Duodenal mucosa (tissue), 2 donors: Measurements from ENCODE around the gene IRAK2.
"Not testable (repeated sequence)": the region's sequence is repeated elsewhere in the genome, so short reads cannot be mapped to it uniquely, and the experiment has no call there.

ENCODE experiments used
- H3K27ac ChIP-seq: one replicate; pipeline ENCODE4 v1.7.0; 2013; ENCODE audit warnings: low read depth, low read length
- H3K27me3 ChIP-seq, 2 donors: one replicate each; pipeline ENCODE4 v1.7.0; 2013; ENCODE audit warnings: low read length in 2 of 2, control low read depth in 1 of 2; ENCODE audit not compliant: insufficient read depth in 2 of 2, control insufficient read depth in 1 of 2
- H3K36me3 ChIP-seq, 2 donors: one replicate each; pipeline ENCODE4 v1.7.0; 2013; ENCODE audit warnings: low read length in 2 of 2, control low read depth in 1 of 2; ENCODE audit not compliant: insufficient read depth in 2 of 2, control insufficient read depth in 1 of 2
- H3K4me1 ChIP-seq, 2 donors: one replicate each; pipeline ENCODE4 v1.7.0; 2013; ENCODE audit warnings: low read length in 2 of 2, control low read depth in 1 of 2; ENCODE audit not compliant: insufficient read depth in 2 of 2, control insufficient read depth in 1 of 2
- H3K4me3 ChIP-seq, 2 donors: one replicate each; pipeline ENCODE4 v1.7.0; 2013; ENCODE audit warnings: low read length in 2 of 2, low read depth in 1 of 2
- H3K9ac ChIP-seq, 2 donors: one replicate each; pipeline ENCODE4 v1.7.0; 2013; ENCODE audit warnings: low read length in 2 of 2, low read depth in 1 of 2
- H3K9me3 ChIP-seq, 2 donors: one replicate each; pipeline ENCODE4 v1.7.0; 2013; ENCODE audit warnings: low read length in 2 of 2, control low read depth in 1 of 2; ENCODE audit not compliant: control insufficient read depth in 1 of 2

Gene IRAK2

GRCh38 chr3:10266936-10267335, 102.2 kb downstream of the IRAK2 start:
- not testable (repeated sequence) for H3K4me3 ChIP-seq, H3K9ac ChIP-seq, H3K9me3 ChIP-seq, H3K4me1 ChIP-seq, H3K27ac ChIP-seq, H3K27me3 ChIP-seq
- H3K36me3 ChIP-seq, result peaks cover 26 to 67% of the 10 kb centered on the region in 2 donors

DNA sequence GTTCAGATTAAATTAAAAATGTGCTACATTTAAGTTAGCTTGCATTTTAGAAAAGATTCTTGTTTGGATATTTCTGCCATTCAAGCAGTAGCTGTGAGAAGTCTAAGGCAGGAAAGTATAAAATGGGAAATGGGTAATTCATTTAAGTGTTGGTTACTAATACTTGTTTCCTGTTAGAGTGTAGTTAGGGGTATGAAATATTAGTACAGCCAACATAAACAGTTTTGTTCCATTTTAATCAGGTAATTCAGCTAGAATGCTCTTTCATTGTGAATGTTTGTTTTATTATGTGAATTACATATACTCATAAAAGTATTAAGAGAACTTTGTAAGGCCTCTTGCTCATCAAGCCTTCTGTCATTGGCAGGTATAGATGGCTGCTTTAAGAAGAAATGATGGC, 103.4 kb downstream of the IRAK2 start:
- H3K9ac ChIP-seq, result no peak overlapping the region
- peaks cover 3 to 7% of the 10 kb centered on the region in 2 donors for H3K4me1 ChIP-seq
- no peak overlapping the region for H3K4me3 ChIP-seq
- H3K27ac ChIP-seq, result no peak overlapping the region
- H3K27me3 ChIP-seq, result no peaks in the 10 kb centered on the region
- peaks cover 26 to 62% of the 10 kb centered on the region in 2 donors for H3K36me3 ChIP-seq
- H3K9me3 ChIP-seq, result no peaks in the 10 kb centered on the region

GRCh38 chr3:10268930-10269329, 104.2 kb downstream of the IRAK2 start:
- Histone ChIP-seq H3K4me3 (no peak overlapping the region), H3K9me3 (no peaks in the 10 kb centered on the region), H3K4me1 (peaks cover 3 to 9% of the 10 kb centered on the region in 2 donors), H3K9ac (no peak overlapping the region), H3K27ac (no peak overlapping the region), H3K36me3 (peaks cover 23 to 54% of the 10 kb centered on the region in 2 donors), H3K27me3 (no peaks in the 10 kb centered on the region)

GRCh38 chr3:10269443-10269842, 104.7 kb downstream of the IRAK2 start:
- Histone ChIP-seq H3K36me3 (peaks cover 23 to 51% of the 10 kb centered on the region in 2 donors), H3K9ac (no peak overlapping the region), H3K27ac (no peak overlapping the region), H3K4me1 (peaks cover 0 to 9% of the 10 kb centered on the region in 2 donors), H3K27me3 (no peaks in the 10 kb centered on the region), H3K4me3 (no peak overlapping the region), H3K9me3 (no peaks in the 10 kb centered on the region)

DNA sequence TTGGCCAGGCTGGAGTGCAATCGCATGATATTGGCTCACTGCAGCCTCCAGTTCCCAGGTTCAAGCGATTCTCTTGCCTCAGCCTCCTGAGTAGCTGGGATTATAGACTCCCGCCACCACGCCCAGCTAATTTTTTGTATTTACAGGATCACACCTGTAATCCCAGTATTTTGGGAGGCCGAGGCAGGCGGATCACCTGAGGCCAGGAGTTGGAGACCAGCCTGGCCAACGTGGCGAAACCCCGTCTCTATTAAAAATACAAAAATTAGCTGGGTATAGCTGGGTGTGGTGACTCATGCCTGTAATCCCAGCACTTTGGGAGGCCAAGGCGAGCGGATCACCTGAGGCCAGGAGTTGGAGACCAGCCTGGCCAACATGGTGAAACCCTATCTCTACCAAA, 107.8 kb downstream of the IRAK2 start:
- not testable (repeated sequence) for H3K9me3 ChIP-seq, H3K9ac ChIP-seq, H3K27ac ChIP-seq, H3K4me1 ChIP-seq, H3K4me3 ChIP-seq, H3K27me3 ChIP-seq
- H3K36me3 ChIP-seq, result peaks cover 23 to 58% of the 10 kb centered on the region in 2 donors

DNA sequence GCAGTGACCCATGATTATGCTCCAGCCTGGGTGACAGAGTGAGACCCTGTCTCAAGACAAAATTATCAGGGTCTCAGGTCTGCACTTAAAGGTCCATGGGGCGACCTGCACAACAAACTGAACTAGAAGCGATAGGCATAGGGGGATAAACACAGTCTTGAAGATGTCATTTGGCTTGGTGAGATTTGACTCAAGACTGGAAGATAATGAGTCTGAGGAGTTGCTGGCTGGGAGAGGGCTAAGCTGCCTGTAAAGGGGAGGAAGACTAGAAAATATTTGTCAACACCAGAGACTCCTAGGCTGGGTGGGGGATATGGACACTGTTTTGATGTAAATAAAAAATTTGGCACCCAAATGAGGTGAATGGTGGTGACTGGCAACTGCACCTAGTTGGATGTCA, 108.3 kb downstream of the IRAK2 start:
- peaks cover 0 to 9% of the 10 kb centered on the region in 2 donors for H3K4me1 ChIP-seq
- peaks cover 27 to 63% of the 10 kb centered on the region in 2 donors for H3K36me3 ChIP-seq
- no peak overlapping the region for H3K9ac ChIP-seq
- H3K9me3 ChIP-seq, result no peaks in the 10 kb centered on the region
- no peak overlapping the region for H3K27ac ChIP-seq
- no peak overlapping the region for H3K4me3 ChIP-seq
- no peaks in the 10 kb centered on the region for H3K27me3 ChIP-seq

- H3K36me3 ChIP-seq, result peaks cover 34 to 64% of the 10 kb centered on the region in 2 donors
- H3K27ac ChIP-seq, result no peak overlapping the region
- no peaks in the 10 kb centered on the region for H3K9me3 ChIP-seq
- no peak overlapping the region for H3K9ac ChIP-seq
- H3K4me1 ChIP-seq, result peaks cover 0 to 9% of the 10 kb centered on the region in 2 donors
- no peaks in the 10 kb centered on the region for H3K27me3 ChIP-seq
- H3K4me3 ChIP-seq, result no peak overlapping the region
Observed at GRCh38 chr3:10273702-10274305, 109.1 kb downstream of the IRAK2 start.

DNA sequence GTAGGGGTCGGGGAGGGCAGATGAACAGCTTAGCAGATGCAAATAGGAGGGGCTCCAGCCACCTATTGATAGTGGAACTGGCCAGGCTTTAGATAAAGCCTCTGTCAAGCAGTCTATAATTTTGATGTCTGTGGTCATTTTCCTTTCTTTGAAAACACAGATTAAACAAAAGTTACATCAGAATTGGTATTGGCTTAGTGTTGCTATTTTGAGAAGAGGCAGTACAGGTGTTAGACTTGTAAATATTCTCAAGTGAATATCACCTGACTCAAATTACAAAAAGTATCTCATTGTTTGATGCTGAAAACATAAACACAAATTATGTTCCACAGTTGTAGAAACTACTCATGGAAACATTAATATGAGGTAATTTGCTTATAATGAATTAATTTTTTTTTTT, 109.9 kb downstream of the IRAK2 start:
- Histone ChIP-seq H3K9me3 (no peaks in the 10 kb centered on the region), H3K27me3 (no peaks in the 10 kb centered on the region), H3K4me3 (no peak overlapping the region), H3K36me3 (peaks cover 34 to 64% of the 10 kb centered on the region in 2 donors), H3K27ac (no peak overlapping the region), H3K4me1 (peaks cover 0 to 9% of the 10 kb centered on the region in 2 donors), H3K9ac (no peak overlapping the region)

DNA sequence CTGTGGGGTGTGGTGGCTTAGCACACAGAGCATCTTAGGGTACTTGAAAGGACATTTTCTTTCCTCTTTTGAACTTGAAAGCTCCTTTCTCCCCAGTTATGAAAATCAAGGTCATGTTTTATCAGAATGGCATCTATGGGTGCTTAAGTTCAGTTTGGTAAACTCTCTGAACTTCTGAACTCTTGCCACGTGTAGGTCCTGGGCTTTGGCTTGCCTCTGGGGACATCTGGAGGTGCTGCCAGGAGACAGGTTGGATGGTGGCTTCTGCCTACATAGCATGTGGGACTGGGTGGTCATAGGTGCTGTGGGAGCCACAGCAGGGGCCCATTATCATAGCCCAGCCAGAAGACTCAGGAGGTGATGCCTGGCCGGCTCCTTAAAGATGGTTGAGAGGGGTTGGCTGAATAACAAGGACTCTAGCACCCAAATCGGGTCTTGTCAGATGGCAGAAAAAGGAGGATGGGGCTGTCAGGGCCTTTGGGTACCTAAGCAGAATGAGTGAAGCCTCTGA, 112.5 kb downstream of the IRAK2 start:
- H3K4me3 ChIP-seq, result no peak overlapping the region
- no peak overlapping the region for H3K27ac ChIP-seq
- no peaks in the 10 kb centered on the region for H3K9me3 ChIP-seq
- no peaks in the 10 kb centered on the region for H3K27me3 ChIP-seq
- peaks cover 32 to 59% of the 10 kb centered on the region in 2 donors for H3K36me3 ChIP-seq
- no peak overlapping the region for H3K9ac ChIP-seq
- peaks cover 0 to 9% of the 10 kb centered on the region in 2 donors for H3K4me1 ChIP-seq

- H3K9me3 ChIP-seq, result no peaks in the 10 kb centered on the region
- no peaks in the 10 kb centered on the region for H3K27me3 ChIP-seq
- no peak overlapping the region for H3K4me3 ChIP-seq
- H3K4me1 ChIP-seq, result peaks cover 0 to 2% of the 10 kb centered on the region in 2 donors
- H3K9ac ChIP-seq, result no peak overlapping the region
- H3K36me3 ChIP-seq, result peaks cover 35 to 64% of the 10 kb centered on the region in 2 donors
- H3K27ac ChIP-seq, result no peak overlapping the region
Observed at GRCh38 chr3:10278501-10278900, 113.8 kb downstream of the IRAK2 start.
